ENCODE results near the gene NOM1.

GRCh38 chr7:156979711-156980110 is 30.2 kb downstream of the NOM1 start:
- TF ChIP-seq CTCF (IDR thresholded peaks at IDR 0.05; ENCODE audit: insufficient read depth, low read length) (no peak), POLR2AphosphoS5 (IDR thresholded peaks at IDR 0.05; ENCODE audit: low read depth) (no peak), GABPA (IDR thresholded peaks at IDR 0.05; ENCODE audit: low read depth) (no peak)
- TF ChIP-seq, protein P1, sequence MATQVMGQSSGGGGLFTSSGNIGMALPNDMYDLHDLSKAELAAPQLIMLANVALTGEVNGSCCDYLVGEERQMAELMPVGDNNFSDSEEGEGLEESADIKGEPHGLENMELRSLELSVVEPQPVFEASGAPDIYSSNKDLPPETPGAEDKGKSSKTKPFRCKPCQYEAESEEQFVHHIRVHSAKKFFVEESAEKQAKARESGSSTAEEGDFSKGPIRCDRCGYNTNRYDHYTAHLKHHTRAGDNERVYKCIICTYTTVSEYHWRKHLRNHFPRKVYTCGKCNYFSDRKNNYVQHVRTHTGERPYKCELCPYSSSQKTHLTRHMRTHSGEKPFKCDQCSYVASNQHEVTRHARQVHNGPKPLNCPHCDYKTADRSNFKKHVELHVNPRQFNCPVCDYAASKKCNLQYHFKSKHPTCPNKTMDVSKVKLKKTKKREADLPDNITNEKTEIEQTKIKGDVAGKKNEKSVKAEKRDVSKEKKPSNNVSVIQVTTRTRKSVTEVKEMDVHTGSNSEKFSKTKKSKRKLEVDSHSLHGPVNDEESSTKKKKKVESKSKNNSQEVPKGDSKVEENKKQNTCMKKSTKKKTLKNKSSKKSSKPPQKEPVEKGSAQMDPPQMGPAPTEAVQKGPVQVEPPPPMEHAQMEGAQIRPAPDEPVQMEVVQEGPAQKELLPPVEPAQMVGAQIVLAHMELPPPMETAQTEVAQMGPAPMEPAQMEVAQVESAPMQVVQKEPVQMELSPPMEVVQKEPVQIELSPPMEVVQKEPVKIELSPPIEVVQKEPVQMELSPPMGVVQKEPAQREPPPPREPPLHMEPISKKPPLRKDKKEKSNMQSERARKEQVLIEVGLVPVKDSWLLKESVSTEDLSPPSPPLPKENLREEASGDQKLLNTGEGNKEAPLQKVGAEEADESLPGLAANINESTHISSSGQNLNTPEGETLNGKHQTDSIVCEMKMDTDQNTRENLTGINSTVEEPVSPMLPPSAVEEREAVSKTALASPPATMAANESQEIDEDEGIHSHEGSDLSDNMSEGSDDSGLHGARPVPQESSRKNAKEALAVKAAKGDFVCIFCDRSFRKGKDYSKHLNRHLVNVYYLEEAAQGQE (IDR thresholded peaks at IDR 0.05; ENCODE audit: insufficient replicate concordance, low read depth) = no peak
